Stromal cell of bone marrow (primary cell): ENCODE data around the gene DGCR8.

ENCODE experiments used
- DNase-seq: peaks from one replicate; pipeline ENCODE4 v3.0.0-alpha.2; 2012; ENCODE audit warnings: low read depth

DGCR8 gene

DNA sequence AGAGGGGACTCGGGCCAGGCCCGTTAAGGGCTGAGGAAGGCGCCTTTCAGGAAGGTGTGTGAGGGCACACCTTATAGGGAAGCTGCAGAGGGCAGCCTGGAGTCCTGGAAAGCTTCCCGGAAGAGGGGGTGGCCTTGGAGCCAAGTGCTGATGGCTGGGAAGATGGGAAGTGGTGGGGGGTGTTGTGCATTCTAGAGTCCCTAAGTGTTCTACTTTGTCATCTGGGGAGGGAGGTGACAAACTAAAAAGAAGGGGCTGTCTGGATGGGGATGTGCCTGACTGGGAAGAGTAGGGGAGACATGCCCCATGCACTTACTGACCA is 58.3 kb downstream of the DGCR8 start:
- DNase-seq: no peak

DNA sequence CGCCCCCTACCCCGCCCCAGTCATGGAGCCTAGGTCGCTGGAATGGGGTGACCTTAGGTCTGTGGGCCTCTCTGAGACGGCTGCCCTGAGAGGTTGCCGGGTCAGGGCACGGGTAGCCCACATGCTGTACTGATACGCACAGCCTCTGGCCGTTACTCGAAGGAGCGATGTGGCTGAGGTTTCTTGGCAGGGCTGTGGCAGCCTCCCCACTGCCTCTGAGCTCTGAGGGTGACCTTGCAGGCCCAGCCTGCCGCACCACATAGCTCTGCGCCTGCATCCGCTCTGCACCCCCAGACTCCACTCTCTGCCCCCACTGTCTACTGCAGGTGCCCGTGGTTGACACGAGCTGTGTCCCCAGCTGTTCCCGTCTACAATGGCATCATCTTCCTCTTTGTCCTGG is 58.8 kb downstream of the DGCR8 start:
- DNase-seq: no peak

DNA sequence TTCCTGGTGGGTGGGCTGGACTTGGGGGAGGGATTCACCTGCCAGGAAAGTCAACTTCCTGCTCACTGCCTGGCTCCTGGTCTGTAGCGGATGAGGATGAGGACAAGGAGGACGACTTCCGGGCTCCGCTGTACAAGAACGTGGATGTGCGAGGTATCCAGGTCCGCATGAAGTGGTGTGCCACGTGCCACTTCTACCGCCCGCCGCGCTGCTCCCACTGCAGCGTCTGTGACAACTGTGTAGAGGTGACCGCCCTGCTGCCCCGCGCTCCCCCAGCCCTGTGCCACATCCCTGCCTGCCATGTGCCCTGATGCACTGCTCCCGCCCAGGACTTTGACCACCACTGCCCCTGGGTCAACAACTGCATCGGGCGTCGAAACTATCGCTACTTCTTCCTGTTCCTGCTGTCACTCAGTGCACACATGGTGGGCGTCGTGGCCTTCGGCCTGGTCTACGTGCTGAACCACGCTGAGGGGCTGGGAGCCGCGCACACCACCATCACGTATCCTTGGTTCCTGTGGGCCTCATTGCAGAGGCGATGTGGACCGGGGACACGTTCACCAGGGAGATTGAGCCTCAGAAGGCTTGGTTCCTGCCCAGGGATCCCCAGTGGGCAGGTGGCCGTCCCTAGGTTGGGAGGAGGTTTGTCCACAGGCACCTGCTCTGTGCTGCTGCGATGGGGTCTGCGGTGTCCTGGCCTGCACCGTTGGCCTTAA is 59.5 kb downstream of the DGCR8 start:
- no peak for DNase-seq

DNA sequence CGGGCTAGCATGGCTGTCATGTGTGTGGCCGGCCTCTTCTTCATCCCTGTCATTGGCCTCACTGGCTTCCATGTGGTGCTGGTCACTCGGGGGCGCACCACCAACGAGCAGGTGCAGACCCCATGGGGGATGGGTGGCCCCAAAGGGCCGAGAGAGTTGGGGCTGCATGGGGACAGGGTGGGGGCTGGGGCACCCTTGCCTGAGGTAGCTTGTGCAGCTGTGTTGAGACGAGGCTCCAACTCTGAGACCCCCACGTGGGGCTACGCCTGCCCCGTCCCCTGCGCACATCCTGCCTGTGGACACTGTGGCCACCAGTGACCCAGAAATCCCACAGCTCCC is 60.0 kb downstream of the DGCR8 start:
- DNase-seq: no peak

DNA sequence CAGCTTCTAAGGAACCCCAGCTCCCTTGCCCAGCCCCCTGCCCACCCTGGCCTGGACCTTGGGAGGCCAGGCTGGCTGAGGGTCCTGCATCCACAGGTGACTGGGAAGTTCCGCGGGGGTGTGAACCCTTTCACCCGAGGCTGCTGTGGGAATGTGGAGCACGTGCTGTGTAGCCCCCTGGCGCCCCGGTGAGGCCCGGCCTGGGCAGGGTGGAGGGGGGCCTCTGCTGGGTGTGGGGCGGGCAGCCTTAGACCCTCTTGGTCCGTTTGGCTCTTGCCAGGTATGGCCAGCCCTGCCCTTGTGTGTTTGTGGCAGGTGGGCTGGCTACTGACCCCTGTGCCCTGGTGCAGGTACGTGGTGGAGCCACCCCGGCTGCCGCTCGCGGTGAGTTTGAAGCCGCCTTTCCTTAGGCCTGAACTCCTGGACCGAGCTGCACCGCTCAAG is 60.5 kb downstream of the DGCR8 start:
- no peak for DNase-seq

DNA sequence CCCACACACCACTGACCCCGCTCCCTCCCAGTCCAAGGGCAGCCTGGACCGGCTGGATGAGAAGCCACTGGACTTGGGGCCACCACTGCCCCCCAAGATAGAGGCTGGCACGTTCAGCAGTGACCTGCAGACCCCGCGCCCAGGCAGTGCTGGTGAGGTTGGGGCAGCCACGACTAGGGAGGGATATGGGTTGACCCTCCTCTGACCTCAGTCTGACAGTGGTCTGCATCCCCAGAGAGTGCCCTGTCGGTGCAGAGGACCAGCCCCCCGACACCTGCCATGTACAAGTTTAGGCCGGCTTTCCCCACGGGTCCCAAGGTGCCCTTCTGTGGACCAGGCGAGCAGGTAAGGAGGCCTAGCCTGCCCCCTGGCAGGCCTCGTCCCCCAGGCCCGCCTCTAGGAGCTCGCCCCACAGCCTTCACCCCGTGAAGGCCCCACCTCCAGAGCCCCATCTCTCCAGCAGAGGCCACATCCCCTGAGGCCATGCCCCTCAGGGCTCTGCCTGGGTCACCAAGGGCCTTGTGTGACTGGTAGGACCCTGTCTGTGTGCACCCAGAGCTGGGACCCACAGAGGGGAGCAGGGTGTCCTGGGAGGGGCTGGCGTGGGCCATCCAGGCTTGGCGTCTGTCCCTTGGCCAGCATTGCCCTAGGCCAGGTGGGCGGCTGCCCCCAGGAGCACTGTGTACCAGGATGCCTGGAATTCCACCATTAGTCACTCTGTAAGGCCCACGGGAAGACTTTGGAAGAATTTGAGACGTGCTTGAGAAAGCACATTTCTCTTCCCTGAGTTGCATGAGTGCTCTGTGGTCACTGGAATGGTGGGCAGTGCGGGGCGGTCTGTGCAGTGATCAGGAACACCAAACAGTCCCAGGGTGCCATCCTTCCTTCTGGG is 61.4 kb downstream of the DGCR8 start:
- no peak for DNase-seq

DNA sequence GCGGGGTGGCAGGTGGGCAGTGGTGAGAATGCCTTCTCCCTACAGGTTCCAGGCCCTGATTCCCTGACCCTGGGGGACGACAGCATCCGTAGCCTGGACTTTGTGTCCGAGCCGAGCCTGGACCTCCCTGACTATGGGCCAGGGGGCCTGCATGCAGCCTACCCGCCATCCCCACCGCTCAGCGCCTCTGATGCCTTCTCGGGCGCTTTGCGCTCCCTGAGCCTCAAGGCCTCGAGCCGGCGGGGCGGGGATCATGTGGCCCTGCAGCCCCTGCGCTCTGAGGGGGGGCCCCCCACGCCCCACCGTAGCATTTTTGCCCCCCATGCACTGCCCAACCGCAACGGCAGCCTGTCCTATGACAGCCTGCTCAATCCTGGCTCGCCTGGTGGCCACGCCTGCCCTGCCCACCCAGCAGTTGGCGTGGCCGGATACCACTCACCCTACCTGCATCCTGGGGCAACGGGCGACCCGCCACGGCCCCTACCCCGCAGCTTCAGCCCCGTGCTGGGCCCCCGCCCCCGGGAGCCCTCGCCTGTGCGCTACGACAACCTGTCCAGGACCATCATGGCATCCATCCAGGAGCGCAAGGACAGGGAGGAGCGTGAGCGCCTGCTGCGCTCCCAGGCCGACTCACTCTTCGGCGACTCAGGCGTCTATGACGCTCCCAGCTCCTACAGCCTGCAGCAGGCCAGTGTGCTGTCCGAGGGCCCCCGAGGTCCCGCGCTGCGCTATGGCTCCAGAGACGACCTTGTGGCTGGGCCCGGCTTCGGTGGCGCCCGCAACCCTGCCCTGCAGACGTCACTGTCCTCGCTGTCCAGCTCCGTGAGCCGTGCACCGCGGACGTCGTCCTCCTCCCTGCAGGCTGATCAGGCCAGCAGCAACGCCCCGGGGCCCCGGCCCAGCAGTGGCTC is 62.9 kb downstream of the DGCR8 start:
- no peak for DNase-seq

DNA sequence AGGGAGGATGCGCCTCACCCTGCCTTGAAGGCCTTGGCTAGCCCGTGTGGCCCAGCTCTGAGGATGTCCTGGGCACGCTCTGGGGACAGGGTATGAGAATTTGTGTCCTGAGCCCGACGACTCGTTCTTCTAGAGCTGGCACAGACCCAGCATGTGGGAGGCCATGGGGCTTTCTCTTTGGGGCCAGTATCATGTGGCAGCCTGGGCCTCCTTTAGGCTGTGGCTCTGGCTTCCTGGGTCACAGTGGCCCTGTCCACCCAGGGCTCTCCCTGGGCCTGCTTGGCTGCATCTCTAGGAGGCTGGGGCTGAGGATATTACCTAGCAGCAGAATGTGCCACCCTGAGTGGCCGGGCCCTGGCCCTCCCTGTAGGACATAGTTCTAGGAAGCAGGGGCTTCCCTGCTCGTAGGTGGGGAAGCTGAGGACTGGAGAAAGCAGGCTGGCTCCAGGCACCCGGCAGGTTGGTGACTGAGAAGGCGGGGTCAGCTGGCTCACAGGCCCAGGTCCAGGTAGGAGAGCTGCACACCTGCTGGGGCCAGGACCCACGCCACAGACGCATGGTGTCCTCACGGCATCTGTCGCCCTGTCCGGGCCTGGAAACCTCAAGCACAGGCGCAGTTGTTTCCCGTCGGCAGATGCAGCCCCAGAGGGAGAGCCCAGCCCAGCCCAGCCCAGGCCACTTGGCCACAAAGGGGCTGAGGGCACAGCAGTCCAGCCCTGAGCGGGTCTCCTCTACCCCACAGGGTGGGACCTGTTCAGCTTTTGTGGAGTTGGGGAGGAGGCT is 64.0 kb downstream of the DGCR8 start:
- DNase-seq: no peak

DNA sequence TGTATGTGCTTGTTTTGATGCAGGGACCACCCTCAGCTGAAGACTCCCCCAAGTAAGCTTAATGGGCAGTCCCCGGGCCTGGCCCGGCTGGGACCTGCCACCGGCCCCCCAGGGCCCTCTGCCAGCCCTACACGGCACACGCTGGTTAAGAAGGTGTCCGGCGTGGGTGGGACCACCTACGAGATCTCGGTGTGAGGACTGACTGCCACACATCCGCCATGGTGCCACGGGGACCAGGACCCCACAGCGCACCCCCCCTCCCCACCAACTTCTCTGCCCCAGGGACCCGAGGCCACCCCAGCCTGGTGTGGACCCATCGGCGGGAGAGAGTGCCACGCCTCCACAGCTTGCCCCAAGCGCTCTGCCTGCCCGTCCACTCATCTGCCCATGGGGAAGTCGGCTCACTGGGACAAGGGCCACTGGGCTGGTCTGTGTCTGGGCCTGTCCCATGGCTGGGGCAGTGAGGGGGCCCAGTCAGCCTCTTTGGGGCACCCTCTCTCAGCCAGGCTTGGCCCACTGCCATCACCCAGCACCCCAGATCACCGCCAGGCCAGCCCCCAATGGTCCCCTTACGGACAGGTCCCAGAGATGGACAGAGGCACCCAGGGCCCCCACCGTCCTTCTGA is 65.3 kb downstream of the DGCR8 start:
- DNase-seq: no peak

DNA sequence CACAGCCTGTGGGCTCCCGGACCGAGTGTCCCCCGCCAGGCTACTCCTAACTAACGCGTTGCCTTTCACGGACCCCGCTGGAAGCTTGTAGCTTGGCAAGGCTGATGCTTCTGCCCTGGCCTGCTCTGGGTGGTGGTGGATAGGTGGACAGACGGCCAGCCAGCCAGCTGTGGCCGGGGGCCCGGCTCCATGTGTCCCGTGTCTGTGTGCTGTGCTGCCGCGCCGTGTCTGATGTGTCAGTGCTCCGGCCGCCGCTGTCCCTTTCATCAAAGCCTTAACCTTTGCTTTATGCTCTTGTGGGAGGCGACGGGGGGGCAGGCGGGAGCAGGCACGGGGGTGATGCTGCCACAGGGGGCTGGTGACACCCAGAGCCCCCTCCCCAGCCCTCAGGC is 65.8 kb downstream of the DGCR8 start:
- DNase-seq: no peak

DNA sequence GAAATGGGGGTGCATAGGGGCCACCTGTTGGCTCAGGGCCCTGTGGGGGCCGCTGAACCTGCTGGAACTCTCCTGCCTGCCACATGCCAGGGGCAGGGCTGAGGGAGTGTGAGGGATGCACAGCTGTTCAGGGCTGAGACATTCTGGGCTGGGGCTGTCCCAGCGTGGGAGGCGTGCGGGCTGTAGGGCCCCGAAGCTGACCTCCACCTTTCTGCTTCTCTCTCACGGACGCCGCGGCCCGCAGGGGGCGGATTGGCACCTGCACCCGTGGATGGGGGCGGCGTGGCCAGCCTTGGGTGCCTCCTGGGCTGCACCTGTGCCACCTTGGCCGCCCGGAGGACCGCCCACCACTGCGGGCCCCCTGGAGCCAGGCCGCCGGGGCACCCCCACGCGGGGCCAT is 66.7 kb downstream of the DGCR8 start:
- DNase-seq: no peak

DNA sequence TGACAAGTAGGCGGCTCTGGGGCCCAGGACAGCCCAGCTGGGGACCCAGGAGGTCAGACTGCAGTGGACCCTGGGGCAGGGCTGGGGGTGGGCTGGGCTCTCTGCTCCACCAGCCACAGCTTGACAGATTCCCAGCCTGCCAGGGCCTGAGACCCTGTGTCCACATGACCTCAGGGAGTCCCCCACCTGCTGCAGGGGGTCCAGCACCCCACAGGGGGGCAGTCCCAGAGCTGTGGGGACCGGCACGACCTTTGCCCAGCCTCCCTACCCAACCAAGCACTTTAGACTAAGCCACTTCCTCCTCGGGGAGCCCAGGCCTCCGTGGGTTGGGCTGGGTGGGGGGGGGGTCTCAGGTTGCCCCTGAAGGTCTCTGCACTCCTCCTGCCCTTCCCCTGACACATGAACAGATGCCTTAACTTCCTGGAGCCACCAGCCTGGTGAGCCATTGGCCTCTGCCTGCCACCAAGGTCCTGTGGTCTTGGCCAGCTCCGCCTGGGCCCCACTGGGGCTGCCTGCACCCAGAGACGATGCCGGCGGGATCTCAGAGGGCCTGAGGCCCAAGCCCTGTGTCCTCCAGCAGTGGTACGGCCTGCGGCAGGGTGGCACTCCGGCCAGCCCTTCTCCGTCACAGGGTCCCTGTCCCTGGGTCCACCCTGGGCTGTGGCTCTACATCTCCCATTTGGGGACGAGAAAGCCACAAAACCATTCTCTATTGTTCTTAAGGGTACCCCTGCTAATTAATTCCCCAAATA is 67.4 kb downstream of the DGCR8 start:
- no peak for DNase-seq

DNA sequence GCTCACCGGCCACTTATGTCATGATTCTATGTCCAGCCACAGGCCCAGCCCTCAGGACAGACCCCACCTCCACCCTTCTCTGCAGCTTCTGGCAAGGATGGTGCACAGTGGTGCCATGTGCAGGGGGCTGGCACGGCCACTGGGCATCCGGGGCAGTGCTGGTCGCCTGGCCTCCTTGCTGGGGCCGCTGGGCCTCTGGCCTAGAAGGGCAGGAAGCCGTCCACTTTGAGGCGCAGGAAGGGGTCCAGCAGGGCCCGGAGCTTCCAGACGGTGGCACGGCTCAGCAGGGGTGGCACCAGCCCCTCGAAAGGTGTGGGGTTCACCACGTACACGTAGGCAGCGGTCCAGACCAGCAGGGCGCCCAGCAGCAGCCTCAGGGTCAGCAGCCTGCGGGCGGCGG is 68.4 kb downstream of the DGCR8 start:
- DNase-seq: no peak

DNA sequence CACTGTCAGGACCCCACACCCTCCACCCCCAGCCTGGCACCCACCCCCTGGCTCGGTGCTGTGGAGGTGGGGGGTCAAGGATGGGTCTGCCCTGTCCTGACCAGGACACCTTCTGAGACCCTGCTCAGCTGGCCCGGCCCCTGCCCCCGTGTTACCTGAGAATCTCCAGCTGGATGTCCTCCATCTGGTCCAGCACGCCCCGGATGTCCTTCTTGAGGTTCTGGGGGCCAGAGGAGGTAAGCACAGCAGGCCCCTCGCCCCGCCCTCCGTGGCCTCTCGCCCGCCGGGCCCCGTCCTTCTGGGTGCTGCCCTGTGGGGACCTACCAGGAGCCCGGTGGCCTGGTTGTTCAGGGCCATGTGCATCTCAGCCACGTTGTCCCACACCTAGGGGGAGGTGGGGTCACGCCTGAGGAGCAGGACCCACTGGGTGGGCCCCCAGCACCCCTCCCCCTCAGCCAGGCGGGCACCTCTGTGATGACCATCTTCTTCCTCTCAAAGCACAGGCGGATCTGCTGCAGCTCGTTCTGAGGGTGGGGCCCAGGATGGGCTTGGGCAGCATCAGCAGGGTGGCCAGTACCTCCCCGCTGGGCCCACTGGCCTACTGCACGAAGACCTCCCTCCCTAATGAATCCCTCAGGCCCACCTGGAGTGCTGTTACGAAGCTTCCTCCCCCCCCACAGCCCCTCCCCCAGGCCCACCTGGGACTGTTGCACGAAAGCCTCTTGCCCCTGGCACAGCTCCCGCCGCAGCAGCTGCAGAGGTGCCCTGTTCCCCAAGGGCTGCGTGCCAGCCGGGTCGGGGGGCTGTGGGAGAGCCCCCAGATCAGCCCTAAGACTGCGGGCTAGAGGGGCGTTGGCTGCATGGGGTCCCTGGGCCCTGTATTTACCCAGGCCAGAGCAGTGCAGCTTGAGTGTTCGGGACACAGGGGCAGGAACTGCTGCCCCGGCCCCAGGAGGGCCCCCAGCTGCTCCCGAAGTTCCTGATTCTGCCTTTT is 69.5 kb downstream of the DGCR8 start:
- no peak for DNase-seq

DNA sequence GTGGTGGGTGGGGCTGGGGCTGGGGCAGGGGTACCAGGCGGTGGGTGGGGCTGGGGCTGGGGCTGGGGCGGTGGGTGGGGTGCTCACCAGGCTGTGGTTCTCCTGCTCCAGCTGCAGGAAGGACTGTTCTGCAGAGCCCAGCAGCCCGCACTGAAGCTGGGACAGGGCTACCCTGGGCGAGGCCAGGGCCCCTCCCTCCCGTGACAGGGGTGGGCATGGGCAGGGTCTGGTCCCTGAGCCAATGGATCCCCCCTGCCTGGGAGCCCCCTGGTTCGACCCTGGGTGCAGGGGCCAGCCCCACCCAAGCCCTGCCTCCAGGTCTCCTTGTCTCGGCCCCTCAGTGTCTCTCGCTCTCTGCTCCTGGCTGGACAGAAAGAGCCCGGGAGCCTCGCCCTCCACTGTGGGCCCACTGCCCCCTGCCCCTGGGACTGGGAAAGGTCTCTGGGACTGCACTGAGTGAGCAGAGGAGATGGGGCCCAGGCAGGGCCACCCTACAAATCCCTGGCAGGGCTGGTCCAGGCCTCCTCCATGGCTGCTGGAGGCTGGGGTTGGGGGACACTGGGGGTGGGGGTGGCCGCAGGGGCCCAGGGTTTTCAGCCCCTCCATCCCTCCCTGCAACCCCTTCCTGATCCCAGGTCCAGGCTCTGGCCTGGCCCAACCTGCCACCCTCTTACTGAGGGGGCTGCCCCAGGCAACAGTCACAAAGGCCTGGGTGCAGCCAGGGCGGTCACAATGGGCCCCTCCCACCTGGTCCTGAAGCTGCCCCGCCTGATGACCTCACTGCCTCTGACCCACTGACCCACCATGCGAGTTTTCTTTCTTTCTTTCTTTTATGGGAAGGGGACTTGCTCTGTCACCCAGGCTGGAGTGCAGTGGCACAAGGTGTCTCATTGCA is 70.6 kb downstream of the DGCR8 start, which contains the start of gene CCDC188:
Gene CCDC188, minus strand, starts transcription at position 675 of the 895 bp plus-strand sequence. Its CDS starts 69 bp downstream, at position 606.
- DNase-seq: no peak

DNA sequence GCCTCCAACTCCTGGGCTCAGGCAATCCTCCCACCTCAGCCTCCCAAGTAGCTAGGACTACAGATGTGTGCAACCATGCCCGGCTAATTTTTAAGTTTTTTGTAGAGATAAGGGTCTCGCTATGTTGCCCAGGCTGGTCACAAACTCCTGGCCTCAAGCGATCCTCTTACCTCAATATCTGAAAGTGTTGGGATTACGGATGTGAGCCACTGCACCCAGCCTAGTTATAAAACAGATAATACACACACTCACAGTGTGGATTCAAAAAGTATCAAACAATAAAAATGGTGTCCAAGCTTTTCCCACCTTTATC is 71.2 kb downstream of the DGCR8 start:
- no peak for DNase-seq

DNA sequence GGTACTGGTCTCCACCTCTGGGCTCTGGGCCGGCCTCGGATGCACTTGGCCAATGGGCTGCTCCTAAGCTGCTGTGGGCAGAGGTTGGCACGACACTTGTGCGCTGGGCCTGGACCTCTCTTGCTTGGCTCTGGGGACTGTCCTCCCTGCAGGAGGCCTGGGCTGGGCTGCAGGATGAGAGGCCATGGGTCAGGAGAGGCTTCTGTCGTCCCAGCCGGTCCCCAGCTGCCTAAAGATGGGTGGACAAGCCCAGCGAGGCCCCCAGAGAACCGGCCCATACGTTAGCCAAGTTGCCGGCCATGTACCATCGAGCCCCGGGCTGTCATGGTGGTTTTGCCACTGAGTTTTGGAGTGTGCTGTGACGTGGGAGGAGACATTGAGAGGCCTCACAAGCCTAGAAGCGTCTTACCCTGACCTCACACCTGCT is 72.4 kb downstream of the DGCR8 start:
- DNase-seq: no peak

DNA sequence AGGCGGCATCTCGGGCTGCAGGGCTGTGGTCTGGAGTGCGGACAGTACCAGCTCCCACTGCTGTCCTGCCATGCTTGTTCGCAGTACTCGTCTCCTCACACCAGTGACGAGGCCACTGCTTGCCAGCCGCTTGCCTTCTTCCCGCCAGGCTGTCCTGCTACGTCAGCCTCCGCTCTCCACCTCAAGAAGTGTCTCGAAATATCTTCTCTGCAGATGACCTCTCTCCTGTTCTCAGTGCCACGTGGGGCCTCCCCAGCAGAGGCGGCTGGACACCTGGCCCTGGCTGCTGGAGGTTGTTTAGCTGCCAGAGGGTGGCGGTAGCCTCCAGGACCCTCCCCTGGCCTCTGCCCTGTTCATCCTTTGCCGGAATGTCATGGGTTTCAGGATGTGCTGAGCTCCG is 73.9 kb downstream of the DGCR8 start:
- no peak for DNase-seq
